HL-60/S4 treated with phorbol 12-myristate 13-acetate at 8.2 ng/mL for 4 days and 3 days (cell line): ENCODE results near the gene DOCK2.
"Not testable (repeated sequence)": the region's sequence is repeated elsewhere in the genome, so short reads cannot be mapped to it uniquely, and the experiment has no call there.

ENCODE experiments used
- in situ Hi-C: fragments of 300-500 bp; cut with MboI; formaldehyde crosslinking; loops from 2 replicates; pipeline ENCODE4 v1.15.0; 2022; ENCODE audit warnings: low sequenced_read_pairs

DOCK2 gene

DNA sequence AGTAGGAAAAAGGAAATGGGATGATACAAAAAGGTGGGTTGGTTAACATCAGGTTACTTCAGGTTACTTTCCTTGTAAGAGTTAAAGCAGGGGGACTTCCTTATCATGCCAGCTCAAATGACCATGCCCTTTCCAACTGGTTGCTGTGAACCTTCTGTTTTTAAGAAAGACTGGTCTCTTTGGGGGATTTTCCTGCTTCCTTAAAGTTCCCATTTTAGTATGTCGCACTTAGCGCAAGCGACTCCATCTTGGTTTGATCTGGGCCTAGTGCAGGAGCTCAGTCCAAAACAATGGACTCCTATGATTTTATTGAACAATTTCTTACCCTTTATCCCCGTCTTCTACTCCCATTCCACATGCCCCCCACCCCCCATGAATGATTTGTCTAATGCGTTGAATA, 173.4 kb downstream of the DOCK2 start:
- in situ Hi-C loops, result no loop called here

DNA sequence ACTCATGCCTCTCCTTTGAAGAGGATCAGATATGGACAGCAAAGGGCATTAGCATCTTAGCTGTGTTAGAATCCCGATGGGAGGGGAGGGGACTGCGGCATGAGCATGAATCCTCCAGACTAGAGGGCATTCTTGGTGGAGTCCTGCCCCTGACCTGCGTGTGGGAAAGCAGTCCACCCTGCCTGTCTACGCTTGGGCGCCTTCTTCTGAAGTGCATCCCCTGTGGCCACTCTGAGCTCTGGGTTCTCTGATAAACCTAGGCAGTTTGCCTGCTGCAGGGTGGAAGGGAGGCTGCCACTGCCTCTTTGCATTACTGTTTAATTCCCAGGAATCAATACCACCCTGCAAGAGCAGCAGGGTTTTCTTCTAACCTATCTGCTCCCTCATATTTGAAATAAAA, 173.9 kb downstream of the DOCK2 start:
- in situ Hi-C loops, result no loop called here

GRCh38 chr5:169811680-169812079, 174.6 kb downstream of the DOCK2 start:
- in situ Hi-C loops, result no loop called here

DNA sequence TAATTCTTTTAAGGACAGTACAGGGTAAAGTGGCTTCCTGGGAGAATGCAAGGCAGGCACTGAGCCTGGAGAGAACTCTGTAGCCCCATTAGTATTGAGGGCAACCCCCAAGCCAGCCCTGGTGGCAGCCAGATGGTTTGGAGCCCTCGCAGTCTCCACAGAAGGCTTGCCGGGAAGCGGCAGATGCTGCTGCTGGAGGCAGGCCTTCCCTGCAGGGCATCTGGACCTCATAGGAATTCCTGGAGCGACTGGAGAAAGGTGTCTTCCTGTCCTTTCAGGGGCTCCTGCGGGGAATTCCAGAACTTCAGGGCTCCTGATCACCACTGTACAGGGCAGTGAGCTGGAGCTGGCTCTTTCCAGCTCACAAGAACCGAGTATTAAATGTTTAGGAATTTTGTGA, 175.7 kb downstream of the DOCK2 start:
- in situ Hi-C loops, result no loop called here

GRCh38 chr5:169814045-169814444, 177.0 kb downstream of the DOCK2 start:
- in situ Hi-C loops, result no loop called here

GRCh38 chr5:169814522-169814921, 177.4 kb downstream of the DOCK2 start:
- in situ Hi-C loops, result no loop called here

DNA sequence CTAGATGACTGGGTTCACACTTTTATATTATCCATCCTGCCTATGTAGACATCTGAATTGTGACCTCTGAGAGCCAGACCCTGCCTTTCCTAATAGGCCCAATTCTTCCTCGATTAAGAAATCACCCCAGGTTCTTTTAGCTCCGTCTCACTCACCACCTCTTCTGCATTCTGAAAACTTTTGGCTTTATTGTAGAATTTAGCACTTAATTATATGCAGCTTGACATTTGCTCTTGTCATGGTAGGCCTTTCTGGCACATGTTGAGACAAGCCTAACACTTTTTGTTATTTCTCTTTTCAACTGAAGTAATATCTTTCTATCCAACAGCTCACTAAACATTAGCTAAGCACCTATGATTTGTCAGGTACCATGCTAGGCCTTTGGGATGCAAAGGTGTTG, 180.0 kb downstream of the DOCK2 start:
- in situ Hi-C loops, result no loop called here

DNA sequence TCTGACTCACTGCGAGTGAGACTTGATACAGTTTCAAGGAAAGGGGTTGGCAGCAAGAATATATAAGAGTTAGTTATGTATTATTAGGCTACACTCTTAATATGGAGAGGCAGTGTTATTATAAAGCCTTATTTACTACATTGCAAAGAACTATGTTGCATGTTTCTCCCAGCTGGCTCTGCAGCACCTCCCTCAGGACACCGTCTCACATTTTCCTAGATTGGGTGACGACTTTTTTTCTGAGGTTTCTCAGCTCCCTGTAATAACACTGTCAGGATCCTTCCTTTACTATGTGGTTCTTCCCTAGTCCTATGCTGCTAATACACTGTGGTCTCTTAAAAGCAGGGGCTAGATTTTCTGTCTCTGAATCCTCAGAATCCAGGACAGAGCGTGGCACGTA, 189.5 kb downstream of the DOCK2 start:
- in situ Hi-C loops, result no loop called here

DNA sequence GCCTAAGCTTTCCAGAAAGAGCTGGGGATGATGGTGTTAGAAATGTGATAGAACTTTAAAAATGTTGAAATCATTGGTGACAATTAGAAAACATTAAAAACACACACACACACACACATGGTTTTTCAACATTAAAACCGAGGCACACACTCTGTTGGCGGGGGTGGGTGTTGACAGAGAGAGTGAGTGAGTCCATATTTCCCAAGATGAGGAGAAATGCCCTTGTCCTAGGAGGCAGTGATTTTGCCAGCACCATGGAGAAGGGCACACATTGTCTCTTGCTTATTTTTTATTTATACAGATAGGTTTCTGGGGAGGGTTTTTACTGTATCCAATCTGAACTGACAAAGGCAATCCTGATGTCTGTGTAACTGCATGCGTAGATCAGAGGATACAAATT, 190.7 kb downstream of the DOCK2 start:
- in situ Hi-C loops, result no loop called here

GRCh38 chr5:169828385-169828784, 191.3 kb downstream of the DOCK2 start:
- in situ Hi-C loops, result no loop called here

DNA sequence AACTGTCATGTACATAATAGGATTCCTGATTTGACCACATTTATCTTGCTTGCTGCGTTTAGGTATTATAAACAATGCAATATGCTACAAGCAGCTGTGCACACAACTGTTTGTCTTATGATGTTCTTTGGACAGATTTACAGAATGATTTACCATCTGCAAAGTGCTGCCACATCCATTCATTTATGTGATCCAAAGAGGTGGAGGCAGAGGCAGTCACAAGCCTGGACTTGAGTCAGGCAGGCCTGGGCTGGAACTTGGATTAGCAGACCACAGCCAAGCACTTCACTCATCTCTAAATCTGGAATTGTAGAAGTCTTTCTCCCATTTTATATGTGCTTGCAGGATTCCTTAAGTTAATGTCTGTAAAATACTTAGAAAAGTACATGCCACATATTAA, 194.3 kb downstream of the DOCK2 start:
- in situ Hi-C loops, result no loop called here

GRCh38 chr5:169832304-169832703, 195.2 kb downstream of the DOCK2 start:
- in situ Hi-C loops, result no loop called here

DNA sequence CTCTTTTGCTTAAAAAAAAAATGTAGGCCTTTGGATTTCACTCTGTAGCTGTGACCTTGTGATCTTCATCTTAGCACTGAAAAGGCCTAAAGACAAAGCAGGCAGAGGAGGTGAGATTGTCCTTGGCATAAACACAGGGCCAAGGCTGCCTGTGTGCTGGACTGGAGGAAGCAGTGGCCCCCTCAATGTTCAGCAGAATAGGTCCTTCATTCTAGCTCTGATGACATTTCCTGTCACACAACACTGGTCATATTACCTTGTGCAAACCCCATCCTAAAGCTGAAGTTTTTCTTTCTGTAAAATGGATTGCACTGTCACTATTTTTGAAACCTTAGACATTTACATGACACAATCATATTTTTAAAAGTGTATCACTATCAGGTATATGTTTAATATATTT, 195.8 kb downstream of the DOCK2 start:
- in situ Hi-C loops, result no loop called here

DNA sequence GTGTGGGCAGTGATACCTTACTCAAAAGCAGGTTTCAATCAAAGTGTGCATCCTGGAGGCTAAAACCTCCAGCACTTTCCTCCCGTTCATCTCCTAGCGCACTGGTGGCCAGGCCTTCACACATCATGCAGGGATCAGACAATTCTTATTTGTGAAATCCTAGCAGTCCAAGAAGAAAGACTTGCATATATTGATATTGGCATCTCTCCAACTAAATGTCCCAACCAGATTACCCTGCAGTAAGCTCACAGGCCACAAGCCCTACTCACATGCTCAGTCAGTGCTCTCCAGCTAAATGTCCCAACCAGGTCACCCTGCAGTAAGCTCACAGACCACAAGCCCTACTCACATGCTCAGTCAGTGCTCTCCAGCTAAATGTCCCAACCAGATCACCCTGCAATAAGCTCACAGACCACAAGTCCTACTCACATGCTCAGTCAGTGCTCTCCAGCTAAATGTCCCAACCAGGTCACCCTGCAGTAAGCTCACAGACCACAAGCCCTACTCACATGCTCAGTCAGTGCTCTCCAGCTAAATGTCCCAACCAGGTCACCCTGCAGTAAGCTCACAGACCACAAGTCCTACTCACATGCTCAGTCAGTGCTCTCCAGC, 196.7 kb downstream of the DOCK2 start:
- in situ Hi-C loops, result not testable (repeated sequence)

DNA sequence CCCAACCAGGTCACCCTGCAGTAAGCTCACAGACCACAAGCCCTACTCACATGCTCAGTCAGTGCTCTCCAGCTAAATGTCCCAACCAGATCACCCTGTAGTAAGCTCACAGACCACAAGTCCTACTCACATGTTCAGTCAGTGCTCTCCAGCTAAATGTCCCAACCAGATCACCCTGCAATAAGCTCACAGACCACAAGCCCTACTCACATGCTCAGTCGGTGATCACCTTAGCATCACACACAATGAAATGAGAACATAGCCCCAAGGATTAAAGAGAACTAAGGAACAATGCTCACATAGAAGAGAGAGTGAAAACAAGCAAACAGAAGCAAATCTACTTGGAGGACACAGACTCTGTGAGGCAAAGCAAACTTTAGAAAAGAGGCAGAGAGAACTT, 197.5 kb downstream of the DOCK2 start:
- in situ Hi-C loops, result not testable (repeated sequence)

- in situ Hi-C loops, result no loop called here
These were observed 199.9 kb downstream of the DOCK2 start for GRCh38 chr5:169836835-169837536.

DNA sequence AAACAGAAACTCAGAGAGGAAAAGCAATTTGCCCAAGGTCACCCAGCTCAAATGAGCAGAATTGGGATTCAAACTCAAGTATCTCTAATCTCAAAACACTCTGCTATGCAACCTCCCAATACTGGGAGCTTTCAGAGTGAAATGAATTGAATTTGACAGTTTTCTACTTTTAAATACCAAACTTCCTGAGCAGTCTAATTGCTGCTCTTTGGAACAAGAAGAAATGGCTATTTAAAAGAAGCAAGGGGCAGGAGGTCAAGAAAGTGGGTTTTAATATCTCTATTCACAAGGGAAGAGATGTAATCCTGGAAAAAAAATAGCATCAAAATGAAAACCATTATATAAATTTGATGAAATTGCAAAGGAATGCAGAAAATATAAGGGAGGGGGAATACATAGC, 200.6 kb downstream of the DOCK2 start:
- in situ Hi-C loops, result no loop called here

GRCh38 chr5:169838688-169839087, 201.6 kb downstream of the DOCK2 start:
- in situ Hi-C loops, result no loop called here

- in situ Hi-C loops, result no loop called here
These were observed 203.3 kb downstream of the DOCK2 start for GRCh38 chr5:169840405-169840804.

- in situ Hi-C loops, result no loop called here
These were observed 205.6 kb downstream of the DOCK2 start for GRCh38 chr5:169842699-169843098.

- in situ Hi-C loops, result no loop called here
These were observed 210.4 kb downstream of the DOCK2 start for GRCh38 chr5:169847519-169847918.

DNA sequence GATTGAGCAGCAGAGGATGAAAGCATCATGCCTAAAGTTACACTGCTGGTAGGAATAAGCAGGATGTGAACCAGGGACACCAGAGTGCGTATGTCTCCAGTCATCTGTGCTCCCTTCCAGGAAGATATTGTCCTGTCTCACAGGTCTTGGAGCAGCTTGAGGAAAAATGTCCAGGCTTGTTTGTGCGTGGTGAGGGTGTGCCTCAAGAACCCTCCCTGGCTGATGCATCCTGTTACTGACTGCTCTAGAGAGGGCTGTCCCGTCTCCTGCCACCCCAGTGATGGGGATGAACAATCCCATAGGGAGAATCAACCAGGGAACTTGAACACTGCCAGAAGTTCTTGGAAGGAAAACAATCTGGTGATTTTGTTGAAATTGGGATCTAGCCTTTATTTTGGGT, 211.2 kb downstream of the DOCK2 start:
- in situ Hi-C loops, result no loop called here

GRCh38 chr5:169848792-169849191, 211.7 kb downstream of the DOCK2 start:
- in situ Hi-C loops, result no loop called here
